OCI-LY1 (cell line): ENCODE results near the gene NSA2.

Source experiments
- CTCF ChIP-seq: fragments of 200-600 bp; sonication (generic), shearing (Covaris generic); IDR thresholded peaks from 2 replicates; pipeline ENCODE4 v1.5.1; 2017; ENCODE audit warnings: mild to moderate bottlenecking, antibody characterized with exemption, low read length, moderate library complexity, mixed read lengths
- EZH2 ChIP-seq: fragments of 200-600 bp; sonication (generic), shearing (Covaris generic); IDR thresholded peaks from 2 replicates; pipeline ENCODE4 v1.8.0; 2017; ENCODE audit warnings: borderline replicate concordance, mixed run types, mild to moderate bottlenecking, antibody characterized with exemption, low read length, moderate library complexity, mixed read lengths

- no peak for TF ChIP-seq CTCF
- no peak for TF ChIP-seq EZH2
Measured at GRCh38 chr5:74772359-74772758, 5.3 kb downstream of the NSA2 start.
